ENCODE results near the gene SIM1.

Gene SIM1

GRCh38 chr6:100349366-100349765, 115.4 kb downstream of the SIM1 start:
- DNase-seq = no peak

GRCh38 chr6:100347901-100348550, 116.7 kb downstream of the SIM1 start:
- no peak for DNase-seq

- DNase-seq = no peak
Observed at GRCh38 chr6:100346828-100347227, 117.9 kb downstream of the SIM1 start.

- no peak for DNase-seq
Observed at GRCh38 chr6:100346203-100346602, 118.5 kb downstream of the SIM1 start.

GRCh38 chr6:100344761-100345160, 120.0 kb downstream of the SIM1 start:
- no peak for DNase-seq

GRCh38 chr6:100344321-100344720, 120.4 kb downstream of the SIM1 start:
- no peak for DNase-seq

- DNase-seq = no peak
Observed at GRCh38 chr6:100343316-100344077, 121.2 kb downstream of the SIM1 start.

GRCh38 chr6:100342830-100343229, 121.9 kb downstream of the SIM1 start:
- no peak for DNase-seq

- no peak for DNase-seq
Observed at GRCh38 chr6:100339574-100340255, 125.0 kb downstream of the SIM1 start.

GRCh38 chr6:100338090-100338489, 126.6 kb downstream of the SIM1 start:
- DNase-seq = no peak

- DNase-seq = no peak
Observed at GRCh38 chr6:100336876-100337275, 127.8 kb downstream of the SIM1 start.

GRCh38 chr6:100335991-100336390, 128.7 kb downstream of the SIM1 start:
- no peak for DNase-seq

All from NCI-H146 (cell line).